Ishikawa (cell line): ENCODE results near the gene GALNT7.

Source experiments
- CEBPB ChIP-seq: IDR thresholded peaks from 2 replicates; pipeline ENCODE4 v1.6.1; 2012
- EP300 ChIP-seq: IDR thresholded peaks from 2 replicates; pipeline ENCODE4 v1.6.1; 2012; ENCODE audit warnings: borderline replicate concordance
- MAX ChIP-seq: IDR thresholded peaks from 2 replicates; pipeline ENCODE4 v1.6.1; 2012
- RAD21 ChIP-seq: IDR thresholded peaks from 2 replicates; pipeline ENCODE4 v1.6.1; 2012; ENCODE audit warnings: low read depth
- REST ChIP-seq: IDR thresholded peaks from 2 replicates; pipeline ENCODE4 v1.6.1; 2012; ENCODE audit warnings: low read depth, mild to moderate bottlenecking
- TAF1 ChIP-seq: IDR thresholded peaks from 2 replicates; pipeline ENCODE4 v1.6.1; 2012; ENCODE audit warnings: low read depth, mild to moderate bottlenecking
- USF1 ChIP-seq: IDR thresholded peaks from 2 replicates; pipeline ENCODE4 v1.6.1; 2012

DNA sequence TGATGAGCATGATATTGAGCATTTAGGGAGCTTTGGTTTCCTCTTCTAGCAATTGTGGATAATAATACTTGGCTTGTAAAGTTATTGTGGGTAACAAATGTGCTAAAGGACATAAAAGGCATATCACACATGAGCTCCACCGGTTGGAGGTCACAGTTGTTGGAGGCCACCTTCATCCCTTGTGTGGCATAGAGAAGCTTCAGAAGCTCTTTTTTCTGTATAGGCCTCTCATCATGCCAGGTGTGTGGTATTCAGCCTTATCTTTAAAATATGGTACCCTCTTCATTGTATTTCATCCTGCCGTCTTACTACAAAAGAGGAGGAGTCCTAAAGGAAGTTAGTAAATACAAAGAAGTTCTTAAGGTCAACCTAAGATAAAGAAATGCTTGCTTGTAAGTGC lies 99.1 kb downstream of the GALNT7 start:
- TF ChIP-seq RAD21 = no peak
- no peak for TF ChIP-seq CEBPB
- TF ChIP-seq TAF1 = no peak
- TF ChIP-seq REST = no peak
- no peak for TF ChIP-seq MAX
- TF ChIP-seq EP300 = no peak
- no peak for TF ChIP-seq USF1
